Stomach (tissue), 9 donors: ENCODE results near the gene FBH1. TPM values are rescaled to one million over a fixed set of nuclear protein-coding genes. Genes with fewer than 3 reads are reported as not detected.

Source experiments
- DNase-seq, 2 donors: peaks; one replicate each; pipeline versions ENCODE4 v3.0.0 to v3.0.0-alpha.2; 2013 to 2019
- H3K27ac ChIP-seq, 5 donors: fragments of 200-600 bp in 4 of 5; sonication (generic) in 4 of 5; one replicate each; pipeline ENCODE4 v1.5.1; 2013 to 2019; ENCODE audit warnings: mild to moderate bottlenecking in 1 of 5, moderate library complexity in 1 of 5
- H3K27me3 ChIP-seq, 3 donors: fragments of 200-600 bp; sonication (generic); one replicate each; pipeline ENCODE4 v1.5.1; 2017 to 2019; ENCODE audit warnings: mixed run types in 1 of 3
- H3K36me3 ChIP-seq, 4 donors: fragments of 200-600 bp; sonication (generic); 1 replicate in 3 of 4; 2 replicates in 1 of 4; pipeline ENCODE4 v1.5.1; 2016 to 2019
- H3K4me1 ChIP-seq, 4 donors: fragments of 200-600 bp; sonication (generic); one replicate each; pipeline ENCODE4 v1.5.1; 2016 to 2019
- H3K4me3 ChIP-seq, 4 donors: fragments of 200-600 bp; sonication (generic) in 3 of 4; one replicate each; pipeline ENCODE4 v1.5.1; 2016 to 2019; ENCODE audit warnings: mild to moderate bottlenecking in 1 of 4
- H3K9me3 ChIP-seq, 4 donors: fragments of 200-600 bp; sonication (generic); one replicate each; pipeline ENCODE4 v1.5.1; 2016 to 2019
- EP300 ChIP-seq: sonication (generic); formaldehyde crosslinking; IDR thresholded peaks from one replicate; pipeline ENCODE4 v1.6.1; 2017; ENCODE audit warnings: antibody characterized with exemption
- POLR2A ChIP-seq, 4 donors: fragments of 450-650 bp; IDR thresholded peaks; one replicate each; pipeline ENCODE4 v1.6.1; 2016; ENCODE audit warnings: antibody characterized with exemption in 4 of 4, control low read depth in 2 of 4, mild to moderate bottlenecking in 1 of 4, moderate library complexity in 1 of 4
- POLR2AphosphoS5 ChIP-seq, 3 donors: sonication (generic); formaldehyde crosslinking; IDR thresholded peaks; one replicate each; pipeline ENCODE4 v1.6.1; 2016; ENCODE audit warnings: antibody characterized with exemption in 3 of 3
- WGBS, 5 donors: extraction: QIAGEN DNeasy Blood & Tissue Kit in 3 of 5; methylation state at CpG; one replicate each; pipeline versions ENCODE4 v1.1.5 to v1.1.7; 2013 to 2018; 5-methylcytosine and 5-hydroxymethylcytosine counted together
- intact Hi-C: fragments of 100-400 bp; cut with DNase I; formaldehyde crosslinking; loops from one replicate; pipeline ENCODE4 v1.15.1; 2023; ENCODE audit warnings: low total_unique reads
- polyA plus RNA-seq, 3 donors: library from polyadenylated mRNA; stranded (reverse); fragments of 200-250 nt; gene quantifications; one replicate each; pipeline ENCODE4 v1.2.3, GENCODE V29; 2013
- total RNA-seq, 5 donors: library from RNA; depleted of rRNA; stranded (reverse); fragments of >200 nt; gene quantifications; one replicate each; pipeline versions ENCODE4 v1.1.0 to v1.2.3, GENCODE V29; 2014 to 2016
- TF ChIP-seq, protein P1 (sequence below), 7 experiments: fragments of 450-650 bp in 4 of 7; fragments of 200-600 bp in 3 of 7; sonication (generic) in 3 of 7; IDR thresholded peaks; one replicate each; pipeline ENCODE4 v1.5.1; 2016 to 2019; ENCODE audit warnings: antibody characterized with exemption in 7 of 7, control low read depth in 2 of 7, mild to moderate bottlenecking in 1 of 7
- donor health status: healthy with polysubstance abuse.
- donor health status: Bipolar disorder and iron deficiency.
- donor health status: healthy.

Gene FBH1
- total and polyA plus RNA-seq, 8 donors: 38.4 to 192 (median 53.3) TPM

GRCh38 chr10:5921746-5922145 is 31.7 kb downstream of the FBH1 start:
- Histone ChIP-seq H3K27ac (no peak overlapping the region), H3K4me3 (no peak overlapping the region), H3K4me1 (no peaks in the 10 kb centered on the region), H3K27me3 (no peaks in the 10 kb centered on the region), H3K9me3 (no peaks in the 10 kb centered on the region), H3K36me3 (peaks cover 96 to 100% (median 100%) of the 10 kb centered on the region in 4 donors)
- 89 to 96% (median 92%) methylated on average over 5 of the region's 5 CpGs for WGBS, 5 donors
- DNase-seq: no peak
- TF ChIP-seq, protein P1, sequence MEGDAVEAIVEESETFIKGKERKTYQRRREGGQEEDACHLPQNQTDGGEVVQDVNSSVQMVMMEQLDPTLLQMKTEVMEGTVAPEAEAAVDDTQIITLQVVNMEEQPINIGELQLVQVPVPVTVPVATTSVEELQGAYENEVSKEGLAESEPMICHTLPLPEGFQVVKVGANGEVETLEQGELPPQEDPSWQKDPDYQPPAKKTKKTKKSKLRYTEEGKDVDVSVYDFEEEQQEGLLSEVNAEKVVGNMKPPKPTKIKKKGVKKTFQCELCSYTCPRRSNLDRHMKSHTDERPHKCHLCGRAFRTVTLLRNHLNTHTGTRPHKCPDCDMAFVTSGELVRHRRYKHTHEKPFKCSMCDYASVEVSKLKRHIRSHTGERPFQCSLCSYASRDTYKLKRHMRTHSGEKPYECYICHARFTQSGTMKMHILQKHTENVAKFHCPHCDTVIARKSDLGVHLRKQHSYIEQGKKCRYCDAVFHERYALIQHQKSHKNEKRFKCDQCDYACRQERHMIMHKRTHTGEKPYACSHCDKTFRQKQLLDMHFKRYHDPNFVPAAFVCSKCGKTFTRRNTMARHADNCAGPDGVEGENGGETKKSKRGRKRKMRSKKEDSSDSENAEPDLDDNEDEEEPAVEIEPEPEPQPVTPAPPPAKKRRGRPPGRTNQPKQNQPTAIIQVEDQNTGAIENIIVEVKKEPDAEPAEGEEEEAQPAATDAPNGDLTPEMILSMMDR (IDR thresholded peaks at IDR 0.05): no peak
- TF ChIP-seq POLR2AphosphoS5 (IDR thresholded peaks at IDR 0.05) (no peak), POLR2A (IDR thresholded peaks at IDR 0.05) (no peak), EP300 (no peak)
- intact Hi-C loops: no loop called here

- intact Hi-C loops: no loop called here
- H3K36me3 ChIP-seq: peaks cover 92 to 100% (median 100%) of the 10 kb centered on the region in 4 donors
- H3K4me1 ChIP-seq: no peaks in the 10 kb centered on the region
- H3K27ac ChIP-seq: no peak overlapping the region
- DNase-seq: no peak
- H3K27me3 ChIP-seq: no peaks in the 10 kb centered on the region
- WGBS, 5 donors: 87 to 94% (median 90%) methylated on average over 10 of the region's 10 CpGs
- H3K4me3 ChIP-seq: no peak overlapping the region
- H3K9me3 ChIP-seq: no peaks in the 10 kb centered on the region
- no peak for TF ChIP-seq EP300
- no peak for TF ChIP-seq POLR2AphosphoS5 (IDR thresholded peaks at IDR 0.05)
- TF ChIP-seq, protein P1 (IDR thresholded peaks at IDR 0.05): no peak
- TF ChIP-seq POLR2A (IDR thresholded peaks at IDR 0.05): no peak
Observed at GRCh38 chr10:5924889-5925288, 34.8 kb downstream of the FBH1 start.

- WGBS, 5 donors: 73 to 83% (median 76%) methylated on average over 8 of the region's 8 CpGs
- H3K4me3 ChIP-seq: no peak overlapping the region
- H3K27ac ChIP-seq: peak overlapping the region in 3 of 5 donors; percentile 31 to 46 (median 35)
- no peaks in the 10 kb centered on the region for H3K27me3 ChIP-seq
- TF ChIP-seq POLR2AphosphoS5 (IDR thresholded peaks at IDR 0.05) (no peak), EP300 (no peak), POLR2A (IDR thresholded peaks at IDR 0.05) (no peak)
- TF ChIP-seq, protein P1 (IDR thresholded peaks at IDR 0.05): no peak
- DNase-seq: peak in 1 of 2 donors; percentile 51
- H3K36me3 ChIP-seq: peaks cover 81 to 100% (median 99%) of the 10 kb centered on the region in 4 donors
- no peaks in the 10 kb centered on the region for H3K4me1 ChIP-seq
- intact Hi-C loops: no loop called here
- no peaks in the 10 kb centered on the region for H3K9me3 ChIP-seq
Observed at GRCh38 chr10:5927306-5927705, 37.3 kb downstream of the FBH1 start.

- no peaks in the 10 kb centered on the region for H3K4me1 ChIP-seq
- H3K4me3 ChIP-seq: no peak overlapping the region
- H3K27ac ChIP-seq: no peak overlapping the region
- H3K36me3 ChIP-seq: peaks cover 60 to 97% (median 95%) of the 10 kb centered on the region in 4 donors
- intact Hi-C loops: no loop called here
- no peaks in the 10 kb centered on the region for H3K9me3 ChIP-seq
- WGBS, 5 donors: 68 to 86% (median 80%) methylated on average over 8 of the region's 8 CpGs
- no peak for DNase-seq
- H3K27me3 ChIP-seq: no peaks in the 10 kb centered on the region
- no peak for TF ChIP-seq POLR2A (IDR thresholded peaks at IDR 0.05)
- no peak for TF ChIP-seq EP300
- TF ChIP-seq POLR2AphosphoS5 (IDR thresholded peaks at IDR 0.05): no peak
- TF ChIP-seq, protein P1 (IDR thresholded peaks at IDR 0.05): no peak
Observed at GRCh38 chr10:5929442-5929841, 39.4 kb downstream of the FBH1 start.
